ENCODE results near the gene MAPKAP1. TPM values are rescaled to one million over a fixed set of nuclear protein-coding genes. Genes with fewer than 3 reads are reported as not detected.

MAPKAP1 gene
- total RNA-seq, 4 donors from 2014 or later: 59.0 to 98.2 (median 70.9) TPM

- Histone ChIP-seq H3K36me3 (no peaks in the 10 kb centered on the region), H3K4me3 (no peak overlapping the region)
- TF ChIP-seq POLR2A (IDR thresholded peaks at IDR 0.05) (no peak), CTCF (IDR thresholded peaks at IDR 0.05) (no peak)
Observed at GRCh38 chr9:125745018-125745417, 38.0 kb upstream of the MAPKAP1 start.

GRCh38 chr9:125744616-125745015 lies 37.6 kb upstream of the MAPKAP1 start:
- no peak overlapping the region for H3K27ac ChIP-seq
- H3K27me3 ChIP-seq: no peaks in the 10 kb centered on the region

More at GRCh38 chr9:125745018-125745417, 38.0 kb upstream of the MAPKAP1 start:
- H3K27ac ChIP-seq: no peak overlapping the region
- H3K9me3 ChIP-seq: no peaks in the 10 kb centered on the region
- H3K27me3 ChIP-seq: no peaks in the 10 kb centered on the region
- no peak for DNase-seq
- H3K4me1 ChIP-seq: no peaks in the 10 kb centered on the region

GRCh38 chr9:125743682-125744428 lies 36.8 kb upstream of the MAPKAP1 start:
- TF ChIP-seq CTCF (IDR thresholded peaks at IDR 0.05): no peak
- TF ChIP-seq POLR2A (IDR thresholded peaks at IDR 0.05): no peak
- Histone ChIP-seq H3K4me1 (no peaks in the 10 kb centered on the region), H3K36me3 (no peaks in the 10 kb centered on the region)

More at GRCh38 chr9:125744616-125745015, 37.6 kb upstream of the MAPKAP1 start:
- H3K4me3 ChIP-seq: no peak overlapping the region
- H3K36me3 ChIP-seq: no peaks in the 10 kb centered on the region
- no peaks in the 10 kb centered on the region for H3K4me1 ChIP-seq
- DNase-seq: no peak
- no peaks in the 10 kb centered on the region for H3K9me3 ChIP-seq
- TF ChIP-seq POLR2A (IDR thresholded peaks at IDR 0.05) (no peak), CTCF (IDR thresholded peaks at IDR 0.05) (no peak)

GRCh38 chr9:125742657-125743056 lies 35.6 kb upstream of the MAPKAP1 start:
- TF ChIP-seq POLR2A (IDR thresholded peaks at IDR 0.05): no peak
- TF ChIP-seq CTCF (IDR thresholded peaks at IDR 0.05): no peak
- H3K4me3 ChIP-seq: no peak overlapping the region
- H3K4me1 ChIP-seq: no peaks in the 10 kb centered on the region
- H3K27me3 ChIP-seq: no peaks in the 10 kb centered on the region
- no peak overlapping the region for H3K27ac ChIP-seq
- no peak for DNase-seq
- H3K9me3 ChIP-seq: no peaks in the 10 kb centered on the region
- H3K36me3 ChIP-seq: no peaks in the 10 kb centered on the region

More at GRCh38 chr9:125743682-125744428, 36.8 kb upstream of the MAPKAP1 start:
- no peak overlapping the region for H3K27ac ChIP-seq
- H3K4me3 ChIP-seq: no peak overlapping the region
- no peaks in the 10 kb centered on the region for H3K9me3 ChIP-seq
- no peak for DNase-seq
- no peaks in the 10 kb centered on the region for H3K27me3 ChIP-seq

GRCh38 chr9:125739436-125739835 lies 32.4 kb upstream of the MAPKAP1 start:
- H3K9me3 ChIP-seq: no peaks in the 10 kb centered on the region
- H3K27me3 ChIP-seq: no peaks in the 10 kb centered on the region
- H3K4me1 ChIP-seq: no peaks in the 10 kb centered on the region
- no peak for DNase-seq
- no peak overlapping the region for H3K27ac ChIP-seq
- H3K4me3 ChIP-seq: no peak overlapping the region
- no peaks in the 10 kb centered on the region for H3K36me3 ChIP-seq
- TF ChIP-seq CTCF (IDR thresholded peaks at IDR 0.05): no peak
- TF ChIP-seq POLR2A (IDR thresholded peaks at IDR 0.05): no peak

Measured in Peyer's patch (tissue), 4 donors.